ENCODE measurements around the gene BTF3L4. TPM values are rescaled to one million over a fixed set of nuclear protein-coding genes. Genes with fewer than 3 reads are reported as not detected.

BTF3L4 gene
- total RNA-seq, 1 experiment from 2014 or later, result 65.6 TPM

DNA sequence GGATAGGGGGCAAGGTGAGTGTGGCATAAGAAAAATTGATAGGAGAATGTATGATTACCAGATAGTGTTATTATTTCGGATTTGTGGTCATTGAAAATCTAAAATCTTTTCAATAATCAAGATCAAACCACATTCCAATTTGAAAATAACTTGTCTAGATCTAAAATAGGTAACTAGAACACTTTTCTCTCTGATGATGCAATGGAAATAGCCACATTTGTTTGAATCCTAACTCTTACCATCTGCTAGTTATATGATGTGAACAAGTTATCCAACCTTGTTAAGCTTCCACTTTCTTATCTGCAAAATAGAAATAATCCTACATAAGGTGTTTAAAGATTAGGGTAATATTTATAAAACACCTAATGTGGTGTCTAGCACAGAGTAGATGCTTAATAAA lies 3.8 kb downstream of the BTF3L4 start:
- no peaks in the 10 kb centered on the region for H3K9me3 ChIP-seq (ENCODE audit: control insufficient read depth, insufficient read depth, low read depth, low read length)
- in situ Hi-C loops (cut with HindIII; ENCODE audit: low pct_unique_long_range_greater_than_20kb, low sequenced_read_pairs), result no loop called here
- H3K36me3 ChIP-seq (ENCODE audit: control insufficient read depth, insufficient read depth, low read length), result peaks cover 39% of the 10 kb centered on the region
- peaks cover 18% of the 10 kb centered on the region for H3K4me1 ChIP-seq (ENCODE audit: control insufficient read depth, insufficient read depth, low read length)
- ATAC-seq (no peak), DNase-seq (ENCODE audit: low read depth, low spot score) (no peak)
- H3K27ac ChIP-seq (ENCODE audit: low read length), result no peak overlapping the region
- no peak overlapping the region for H3K4me3 ChIP-seq (ENCODE audit: low read depth in 2 of 2, low read length in 2 of 2)
- BruUV-seq (replicated peaks), result no TSS peak
- ChIA-PET POLR2A (no interaction called here), CTCF (no interaction called here)
- TF ChIP-seq TCF7L2 (IDR thresholded peaks at IDR 0.05; ENCODE audit: low read depth, low read length) (no peak), POLR2AphosphoS5 (IDR thresholded peaks at IDR 0.05; ENCODE audit: low read depth, low read length) (no peak), SIN3A (IDR thresholded peaks at IDR 0.05; ENCODE audit: borderline replicate concordance, insufficient read depth, low read depth, low read length) (no peak), CTCF (IDR thresholded peaks at IDR 0.05) (no peak)
- TF ChIP-seq, protein P1, sequence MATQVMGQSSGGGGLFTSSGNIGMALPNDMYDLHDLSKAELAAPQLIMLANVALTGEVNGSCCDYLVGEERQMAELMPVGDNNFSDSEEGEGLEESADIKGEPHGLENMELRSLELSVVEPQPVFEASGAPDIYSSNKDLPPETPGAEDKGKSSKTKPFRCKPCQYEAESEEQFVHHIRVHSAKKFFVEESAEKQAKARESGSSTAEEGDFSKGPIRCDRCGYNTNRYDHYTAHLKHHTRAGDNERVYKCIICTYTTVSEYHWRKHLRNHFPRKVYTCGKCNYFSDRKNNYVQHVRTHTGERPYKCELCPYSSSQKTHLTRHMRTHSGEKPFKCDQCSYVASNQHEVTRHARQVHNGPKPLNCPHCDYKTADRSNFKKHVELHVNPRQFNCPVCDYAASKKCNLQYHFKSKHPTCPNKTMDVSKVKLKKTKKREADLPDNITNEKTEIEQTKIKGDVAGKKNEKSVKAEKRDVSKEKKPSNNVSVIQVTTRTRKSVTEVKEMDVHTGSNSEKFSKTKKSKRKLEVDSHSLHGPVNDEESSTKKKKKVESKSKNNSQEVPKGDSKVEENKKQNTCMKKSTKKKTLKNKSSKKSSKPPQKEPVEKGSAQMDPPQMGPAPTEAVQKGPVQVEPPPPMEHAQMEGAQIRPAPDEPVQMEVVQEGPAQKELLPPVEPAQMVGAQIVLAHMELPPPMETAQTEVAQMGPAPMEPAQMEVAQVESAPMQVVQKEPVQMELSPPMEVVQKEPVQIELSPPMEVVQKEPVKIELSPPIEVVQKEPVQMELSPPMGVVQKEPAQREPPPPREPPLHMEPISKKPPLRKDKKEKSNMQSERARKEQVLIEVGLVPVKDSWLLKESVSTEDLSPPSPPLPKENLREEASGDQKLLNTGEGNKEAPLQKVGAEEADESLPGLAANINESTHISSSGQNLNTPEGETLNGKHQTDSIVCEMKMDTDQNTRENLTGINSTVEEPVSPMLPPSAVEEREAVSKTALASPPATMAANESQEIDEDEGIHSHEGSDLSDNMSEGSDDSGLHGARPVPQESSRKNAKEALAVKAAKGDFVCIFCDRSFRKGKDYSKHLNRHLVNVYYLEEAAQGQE (IDR thresholded peaks at IDR 0.05; ENCODE audit: insufficient read depth in 1 of 2, low read depth in 2 of 2, low read length in 1 of 2), result no peak
- intact Hi-C loops (cut with micrococcal nuclease; ENCODE audit: unreplicated experiment), result no loop called here
- H3K27me3 ChIP-seq (ENCODE audit: control insufficient read depth, insufficient read depth, low read length), result no peaks in the 10 kb centered on the region

- CTCF ChIA-PET, result no interaction called here
- no peak for DNase-seq (ENCODE audit: low read depth, low spot score)
- Histone ChIP-seq H3K27me3 (ENCODE audit: control insufficient read depth, insufficient read depth, low read length) (no peaks in the 10 kb centered on the region), H3K36me3 (ENCODE audit: control insufficient read depth, insufficient read depth, low read length) (peaks cover 41% of the 10 kb centered on the region), H3K4me1 (ENCODE audit: control insufficient read depth, insufficient read depth, low read length) (peaks cover 18% of the 10 kb centered on the region), H3K27ac (ENCODE audit: low read length) (no peak overlapping the region), H3K9me3 (ENCODE audit: control insufficient read depth, insufficient read depth, low read depth, low read length) (no peaks in the 10 kb centered on the region), H3K4me3 (ENCODE audit: low read depth in 2 of 2, low read length in 2 of 2) (no peak overlapping the region)
- POLR2A ChIA-PET, result interaction anchor here (0.6 kb wide), 2 partner anchors 11 to 18 kb away, joined by 5 read pairs; no protein-coding TSS in a partner anchor
- BruUV-seq (replicated peaks), result no TSS peak
- intact Hi-C loops (cut with micrococcal nuclease; ENCODE audit: unreplicated experiment), result no loop called here
- in situ Hi-C loops (cut with HindIII; ENCODE audit: low pct_unique_long_range_greater_than_20kb, low sequenced_read_pairs), result no loop called here
- TF ChIP-seq, protein P1 (IDR thresholded peaks at IDR 0.05; ENCODE audit: insufficient read depth in 1 of 2, low read depth in 2 of 2, low read length in 1 of 2), result no peak
- TF ChIP-seq SIN3A (IDR thresholded peaks at IDR 0.05; ENCODE audit: borderline replicate concordance, insufficient read depth, low read depth, low read length), result no peak
- no peak for TF ChIP-seq CTCF (IDR thresholded peaks at IDR 0.05)
- TF ChIP-seq POLR2AphosphoS5 (IDR thresholded peaks at IDR 0.05; ENCODE audit: low read depth, low read length), result no peak
- no peak for TF ChIP-seq TCF7L2 (IDR thresholded peaks at IDR 0.05; ENCODE audit: low read depth, low read length)
- ATAC-seq, result no peak
Observed at GRCh38 chr1:52060822-52061221, 4.7 kb downstream of the BTF3L4 start.
